SK-N-SH treated with all-trans-retinoic acid at 6 μM for 48 hours (cell line): ENCODE results near the gene ATP1B4.

Experiments used
- ATAC-seq: fragments of 200-7000 bp; cut with Tn5 transposase; 3 replicates; pipeline ENCODE4 v1.9.1; 2020; ENCODE audit warnings: mild to moderate bottlenecking, moderate library complexity
- ARNTL ChIP-seq: fragments of 450-650 bp; formaldehyde crosslinking; IDR thresholded peaks from 2 replicates; pipeline ENCODE4 v1.5.0; 2020; ENCODE audit warnings: low read depth, mild to moderate bottlenecking, moderate library complexity, borderline replicate concordance
- BACH2 ChIP-seq: fragments of 250-450 bp; sonication (Bioruptor Pico); IDR thresholded peaks from 2 replicates; pipeline ENCODE4 v1.9.0; 2021; ENCODE audit warnings: mild to moderate bottlenecking, borderline replicate concordance
- CSDC2 ChIP-seq: fragments of 250-450 bp; sonication (Bioruptor Pico); IDR thresholded peaks from 2 replicates; pipeline ENCODE4 v1.5.0; 2020; ENCODE audit warnings: mild to moderate bottlenecking, moderate library complexity
- ESRRG ChIP-seq: fragments of 250-450 bp; sonication (Bioruptor Pico); IDR thresholded peaks from 2 replicates; pipeline ENCODE4 v1.6.1; 2021; ENCODE audit warnings: mild to moderate bottlenecking
- GLIS3 ChIP-seq: fragments of 250-450 bp; sonication (Bioruptor Pico); IDR thresholded peaks from 2 replicates; pipeline ENCODE4 v1.5.0; 2020; ENCODE audit warnings: mild to moderate bottlenecking, moderate library complexity
- ISL1 ChIP-seq: fragments of 250-450 bp; sonication (Bioruptor Pico); IDR thresholded peaks from 2 replicates; pipeline ENCODE4 v2.1.2; 2022; ENCODE audit warnings: mild to moderate bottlenecking, moderate library complexity
- OSR1 ChIP-seq: fragments of 250-450 bp; sonication (Bioruptor Pico); IDR thresholded peaks from 2 replicates; pipeline ENCODE4 v1.8.0; 2022; ENCODE audit warnings: moderate library complexity, mild to moderate bottlenecking, inconsistent platforms
- PATZ1 ChIP-seq: fragments of 250-450 bp; sonication (Bioruptor Pico); IDR thresholded peaks from 2 replicates; pipeline ENCODE4 v1.8.0; 2020; ENCODE audit warnings: mild to moderate bottlenecking, moderate library complexity, borderline replicate concordance
- PPARA ChIP-seq: fragments of 250-450 bp; sonication (Bioruptor Pico); IDR thresholded peaks from 2 replicates; pipeline ENCODE4 v1.5.0; 2020; ENCODE audit warnings: mild to moderate bottlenecking, borderline replicate concordance
- RARB ChIP-seq: fragments of 250-450 bp; sonication (Bioruptor Pico); IDR thresholded peaks from 2 replicates; pipeline ENCODE4 v1.8.0; 2021; ENCODE audit warnings: mild to moderate bottlenecking, moderate library complexity
- SNAI2 ChIP-seq: fragments of 250-450 bp; sonication (Bioruptor Pico); IDR thresholded peaks from 2 replicates; pipeline ENCODE4 v1.5.0; 2020; ENCODE audit warnings: mild to moderate bottlenecking, moderate library complexity
- TCF4 ChIP-seq: fragments of 250-450 bp; sonication (Bioruptor Pico); IDR thresholded peaks from 2 replicates; pipeline ENCODE4 v1.8.0; 2021; ENCODE audit warnings: mild to moderate bottlenecking, moderate library complexity, borderline replicate concordance
- TOX ChIP-seq: fragments of 250-450 bp; sonication (Bioruptor Pico); IDR thresholded peaks from 2 replicates; pipeline ENCODE4 v1.8.0; 2021; ENCODE audit warnings: mild to moderate bottlenecking, moderate library complexity, borderline replicate concordance
- ZC3H10 ChIP-seq: fragments of 250-450 bp; sonication (Bioruptor Pico); IDR thresholded peaks from 2 replicates; pipeline ENCODE4 v1.5.1; 2021; ENCODE audit warnings: mild to moderate bottlenecking, moderate library complexity
- ZFP3 ChIP-seq: fragments of 250-450 bp; sonication (Bioruptor Pico); IDR thresholded peaks from 2 replicates; pipeline ENCODE4 v1.5.0; 2020; ENCODE audit warnings: mild to moderate bottlenecking, moderate library complexity
- ZFP30 ChIP-seq: fragments of 450-650 bp; formaldehyde crosslinking; IDR thresholded peaks from 2 replicates; pipeline ENCODE4 v1.5.0; 2022; ENCODE audit warnings: mild to moderate bottlenecking, moderate library complexity
- ZNF565 ChIP-seq: fragments of 450-650 bp; formaldehyde crosslinking; conservative IDR thresholded peaks from 2 replicates; pipeline ENCODE4 v1.5.0; 2020; ENCODE audit warnings: low read depth, mild to moderate bottlenecking, moderate library complexity
- ZNF70 ChIP-seq: fragments of 450-650 bp; formaldehyde crosslinking; IDR thresholded peaks from 2 replicates; pipeline ENCODE4 v1.5.0; 2020; ENCODE audit warnings: mild to moderate bottlenecking, moderate library complexity
- ZNF8 ChIP-seq: fragments of 450-650 bp; formaldehyde crosslinking; IDR thresholded peaks from 2 replicates; pipeline ENCODE4 v1.5.0; 2020; ENCODE audit warnings: mild to moderate bottlenecking, moderate library complexity
- TF ChIP-seq, protein P1 (sequence below): fragments of 250-450 bp; sonication (Bioruptor Pico); IDR thresholded peaks from 2 replicates; pipeline ENCODE4 v1.8.0; 2021; ENCODE audit warnings: low read depth, mild to moderate bottlenecking, moderate library complexity, borderline replicate concordance
- TF ChIP-seq, protein P2 (sequence below): fragments of 250-450 bp; sonication (Bioruptor Pico); IDR thresholded peaks from 2 replicates; pipeline ENCODE4 v1.5.0; 2020; ENCODE audit warnings: mild to moderate bottlenecking, moderate library complexity

ATP1B4 gene

DNA sequence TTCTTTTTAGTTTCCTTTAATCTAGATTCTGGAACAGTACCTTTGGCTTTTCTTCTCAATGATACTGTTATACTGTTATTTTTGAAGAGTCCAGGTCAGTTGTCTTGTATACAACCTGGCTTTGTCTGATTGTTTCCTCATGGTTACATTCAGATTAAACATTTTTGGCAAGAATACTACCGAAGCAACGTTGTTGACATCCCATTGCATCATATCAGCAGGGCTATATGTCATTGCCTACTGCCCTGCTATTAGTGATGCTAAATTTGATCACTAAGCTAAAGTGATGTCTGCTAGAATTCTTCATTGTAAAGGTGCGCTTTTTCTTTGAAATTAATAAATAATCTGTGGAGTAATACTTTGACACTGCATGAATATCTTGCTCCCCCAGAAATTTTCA is 5.8 kb upstream of the ATP1B4 start:
- ATAC-seq, result no peak
- no peak for TF ChIP-seq ZFP3 (CRISPR knock-in tag)
- no peak for TF ChIP-seq SNAI2 (CRISPR knock-in tag)
- TF ChIP-seq ZNF8 (CRISPR knock-in tag), result no peak
- TF ChIP-seq, all 23 proteins: peak for 0

DNA sequence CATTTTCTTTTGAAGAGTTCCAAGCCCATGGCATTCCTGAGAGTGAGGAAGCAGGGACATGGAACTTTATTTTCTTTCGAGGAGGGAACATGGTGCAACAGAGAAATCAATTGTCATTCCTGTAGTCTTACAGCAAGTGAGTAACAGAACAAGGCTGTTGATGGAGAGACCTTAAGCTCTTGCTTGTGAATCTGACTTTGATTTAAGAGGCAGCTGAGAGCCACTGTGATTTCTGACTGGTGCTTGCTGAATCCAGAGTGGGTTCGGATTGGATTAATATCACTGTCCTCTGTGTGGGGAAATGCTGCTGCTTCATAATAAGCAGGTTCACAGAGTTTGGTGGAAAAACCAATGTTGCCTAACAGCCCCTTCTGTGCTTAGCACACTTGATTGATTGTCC is 4.7 kb upstream of the ATP1B4 start:
- no peak for ATAC-seq
- TF ChIP-seq PATZ1 (CRISPR knock-in tag) (no peak), ZFP3 (CRISPR knock-in tag) (no peak), SNAI2 (CRISPR knock-in tag) (no peak), TCF4 (CRISPR knock-in tag) (no peak), ZNF565 (CRISPR knock-in tag) (no peak), PPARA (CRISPR knock-in tag) (no peak), ARNTL (no peak), CSDC2 (CRISPR knock-in tag) (no peak), ISL1 (CRISPR knock-in tag) (no peak), ESRRG (CRISPR knock-in tag) (no peak), RARB (CRISPR knock-in tag) (no peak), ZNF8 (CRISPR knock-in tag) (no peak), TOX (CRISPR knock-in tag) (no peak), ZFP30 (CRISPR knock-in tag) (no peak), BACH2 (CRISPR knock-in tag) (no peak), OSR1 (CRISPR knock-in tag) (no peak), ZC3H10 (CRISPR knock-in tag) (no peak)
- TF ChIP-seq, protein P1, sequence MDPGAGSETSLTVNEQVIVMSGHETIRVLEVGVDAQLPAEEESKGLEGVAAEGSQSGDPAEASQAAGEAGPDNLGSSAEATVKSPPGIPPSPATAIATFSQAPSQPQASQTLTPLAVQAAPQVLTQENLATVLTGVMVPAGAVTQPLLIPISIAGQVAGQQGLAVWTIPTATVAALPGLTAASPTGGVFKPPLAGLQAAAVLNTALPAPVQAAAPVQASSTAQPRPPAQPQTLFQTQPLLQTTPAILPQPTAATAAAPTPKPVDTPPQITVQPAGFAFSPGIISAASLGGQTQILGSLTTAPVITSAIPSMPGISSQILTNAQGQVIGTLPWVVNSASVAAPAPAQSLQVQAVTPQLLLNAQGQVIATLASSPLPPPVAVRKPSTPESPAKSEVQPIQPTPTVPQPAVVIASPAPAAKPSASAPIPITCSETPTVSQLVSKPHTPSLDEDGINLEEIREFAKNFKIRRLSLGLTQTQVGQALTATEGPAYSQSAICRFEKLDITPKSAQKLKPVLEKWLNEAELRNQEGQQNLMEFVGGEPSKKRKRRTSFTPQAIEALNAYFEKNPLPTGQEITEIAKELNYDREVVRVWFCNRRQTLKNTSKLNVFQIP (CRISPR knock-in tag), result no peak
- TF ChIP-seq, protein P2, sequence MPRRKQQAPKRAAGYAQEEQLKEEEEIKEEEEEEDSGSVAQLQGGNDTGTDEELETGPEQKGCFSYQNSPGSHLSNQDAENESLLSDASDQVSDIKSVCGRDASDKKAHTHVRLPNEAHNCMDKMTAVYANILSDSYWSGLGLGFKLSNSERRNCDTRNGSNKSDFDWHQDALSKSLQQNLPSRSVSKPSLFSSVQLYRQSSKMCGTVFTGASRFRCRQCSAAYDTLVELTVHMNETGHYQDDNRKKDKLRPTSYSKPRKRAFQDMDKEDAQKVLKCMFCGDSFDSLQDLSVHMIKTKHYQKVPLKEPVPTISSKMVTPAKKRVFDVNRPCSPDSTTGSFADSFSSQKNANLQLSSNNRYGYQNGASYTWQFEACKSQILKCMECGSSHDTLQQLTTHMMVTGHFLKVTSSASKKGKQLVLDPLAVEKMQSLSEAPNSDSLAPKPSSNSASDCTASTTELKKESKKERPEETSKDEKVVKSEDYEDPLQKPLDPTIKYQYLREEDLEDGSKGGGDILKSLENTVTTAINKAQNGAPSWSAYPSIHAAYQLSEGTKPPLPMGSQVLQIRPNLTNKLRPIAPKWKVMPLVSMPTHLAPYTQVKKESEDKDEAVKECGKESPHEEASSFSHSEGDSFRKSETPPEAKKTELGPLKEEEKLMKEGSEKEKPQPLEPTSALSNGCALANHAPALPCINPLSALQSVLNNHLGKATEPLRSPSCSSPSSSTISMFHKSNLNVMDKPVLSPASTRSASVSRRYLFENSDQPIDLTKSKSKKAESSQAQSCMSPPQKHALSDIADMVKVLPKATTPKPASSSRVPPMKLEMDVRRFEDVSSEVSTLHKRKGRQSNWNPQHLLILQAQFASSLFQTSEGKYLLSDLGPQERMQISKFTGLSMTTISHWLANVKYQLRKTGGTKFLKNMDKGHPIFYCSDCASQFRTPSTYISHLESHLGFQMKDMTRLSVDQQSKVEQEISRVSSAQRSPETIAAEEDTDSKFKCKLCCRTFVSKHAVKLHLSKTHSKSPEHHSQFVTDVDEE (CRISPR knock-in tag), result no peak

DNA sequence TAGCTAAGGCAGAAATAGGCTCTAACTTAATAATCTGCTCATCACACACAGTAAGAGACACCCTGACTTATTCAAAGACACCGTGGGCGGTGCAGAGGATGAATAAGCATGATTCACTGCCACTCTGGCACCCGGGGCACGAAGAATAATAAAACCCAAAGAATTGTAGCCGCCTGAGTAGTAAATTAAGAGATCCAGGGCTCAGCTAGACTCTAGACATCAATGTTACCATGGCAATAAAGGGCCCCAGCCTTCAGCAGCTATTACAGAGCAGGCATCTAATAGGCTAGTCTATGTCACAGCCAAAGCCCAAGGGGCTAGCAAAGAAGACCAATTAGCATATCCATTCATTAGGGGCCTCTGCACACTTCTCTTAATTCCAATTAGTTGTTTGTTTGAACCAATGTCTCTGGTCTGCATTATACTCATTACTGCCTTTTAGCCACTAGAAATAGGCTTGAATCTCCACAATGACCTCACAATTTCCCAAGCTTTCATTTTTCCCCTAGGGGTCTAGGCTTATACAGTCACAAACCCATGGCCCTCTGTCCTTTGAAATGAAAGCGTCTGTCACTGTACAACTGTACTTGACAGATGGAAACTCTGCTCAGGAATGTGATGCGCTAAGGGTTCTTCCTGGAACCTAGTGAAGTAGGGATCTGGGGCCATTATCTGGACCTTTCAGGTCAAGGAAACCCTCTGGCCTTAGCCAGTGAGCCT is 3.0 kb upstream of the ATP1B4 start:
- no peak for ATAC-seq
- TF ChIP-seq GLIS3 (CRISPR knock-in tag), result no peak
- TF ChIP-seq ISL1 (CRISPR knock-in tag), result no peak
- TF ChIP-seq ZFP30 (CRISPR knock-in tag), result no peak

GRCh38 chrX:120365320-120365719 is 3.4 kb downstream of the ATP1B4 start:
- no peak for TF ChIP-seq ZFP3 (CRISPR knock-in tag)
- TF ChIP-seq SNAI2 (CRISPR knock-in tag), result no peak
- TF ChIP-seq RARB (CRISPR knock-in tag), result no peak
- no peak for TF ChIP-seq PPARA (CRISPR knock-in tag)
- no peak for TF ChIP-seq ESRRG (CRISPR knock-in tag)
- no peak for TF ChIP-seq TOX (CRISPR knock-in tag)
- no peak for TF ChIP-seq CSDC2 (CRISPR knock-in tag)
- TF ChIP-seq, protein P1 (CRISPR knock-in tag), result no peak
- no peak for TF ChIP-seq ZNF70
- no peak for TF ChIP-seq ZNF8 (CRISPR knock-in tag)
- no peak for TF ChIP-seq TCF4 (CRISPR knock-in tag)
- TF ChIP-seq PATZ1 (CRISPR knock-in tag), result no peak
- no peak for TF ChIP-seq ZNF565 (CRISPR knock-in tag)
- TF ChIP-seq ISL1 (CRISPR knock-in tag), result no peak
- no peak for TF ChIP-seq ZFP30 (CRISPR knock-in tag)
- ATAC-seq, result peak; percentile 76
